Ishikawa (cell line): ENCODE data around the gene ACSBG1.

ENCODE experiments used
- CEBPB ChIP-seq: IDR thresholded peaks from 2 replicates; pipeline ENCODE4 v1.6.1; 2012
- CREB1 ChIP-seq: IDR thresholded peaks from 2 replicates; pipeline ENCODE4 v1.6.1; 2012; ENCODE audit warnings: low read depth
- EGR1 ChIP-seq: IDR thresholded peaks from 2 replicates; pipeline ENCODE4 v1.6.1; 2012
- EP300 ChIP-seq: IDR thresholded peaks from 2 replicates; pipeline ENCODE4 v1.6.1; 2012; ENCODE audit warnings: borderline replicate concordance
- FOXM1 ChIP-seq: IDR thresholded peaks from 2 replicates; pipeline ENCODE4 v1.6.1; 2012; ENCODE audit warnings: low read depth, borderline replicate concordance
- NFIC ChIP-seq: IDR thresholded peaks from 2 replicates; pipeline ENCODE4 v1.6.1; 2012
- RAD21 ChIP-seq: IDR thresholded peaks from 2 replicates; pipeline ENCODE4 v1.6.1; 2012; ENCODE audit warnings: low read depth
- REST ChIP-seq: IDR thresholded peaks from 2 replicates; pipeline ENCODE4 v1.6.1; 2012; ENCODE audit warnings: low read depth, mild to moderate bottlenecking
- TAF1 ChIP-seq: IDR thresholded peaks from 2 replicates; pipeline ENCODE4 v1.6.1; 2012; ENCODE audit warnings: low read depth, mild to moderate bottlenecking
- TCF12 ChIP-seq: IDR thresholded peaks from 2 replicates; pipeline ENCODE4 v1.6.1; 2012; ENCODE audit warnings: low read depth
- TEAD4 ChIP-seq: IDR thresholded peaks from 2 replicates; pipeline ENCODE4 v1.6.1; 2012
- USF1 ChIP-seq: IDR thresholded peaks from 2 replicates; pipeline ENCODE4 v1.6.1; 2012
- YY1 ChIP-seq: IDR thresholded peaks from 2 replicates; pipeline ENCODE4 v1.6.1; 2012; ENCODE audit warnings: low read depth
- ZBTB7A ChIP-seq: IDR thresholded peaks from 2 replicates; pipeline ENCODE4 v1.6.1; 2012; ENCODE audit warnings: low read depth
- TF ChIP-seq, protein P1 (sequence below): IDR thresholded peaks from 2 replicates; pipeline ENCODE4 v1.6.1; 2012

ACSBG1 gene

DNA sequence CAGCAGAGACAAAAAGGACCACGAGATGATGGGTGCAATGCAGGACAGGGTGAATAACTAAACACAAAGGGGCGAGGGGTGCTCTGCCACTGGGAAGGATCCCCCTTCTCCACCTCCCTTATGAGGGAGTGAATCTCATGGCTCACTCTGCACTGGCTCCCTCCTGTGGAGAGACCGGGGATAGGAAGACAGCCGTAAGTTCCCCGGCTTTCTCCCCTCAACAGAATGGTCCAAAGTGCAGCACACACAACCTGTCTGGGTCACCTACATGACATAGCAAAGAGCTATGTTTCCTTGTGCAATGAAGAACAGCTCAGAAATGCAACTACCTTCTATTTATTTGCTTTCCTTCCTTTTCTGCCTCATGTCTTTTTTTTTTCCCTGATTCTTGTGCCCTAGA is 7.8 kb upstream of the ACSBG1 start:
- TF ChIP-seq TAF1 (no peak), RAD21 (peak; percentile 33)

DNA sequence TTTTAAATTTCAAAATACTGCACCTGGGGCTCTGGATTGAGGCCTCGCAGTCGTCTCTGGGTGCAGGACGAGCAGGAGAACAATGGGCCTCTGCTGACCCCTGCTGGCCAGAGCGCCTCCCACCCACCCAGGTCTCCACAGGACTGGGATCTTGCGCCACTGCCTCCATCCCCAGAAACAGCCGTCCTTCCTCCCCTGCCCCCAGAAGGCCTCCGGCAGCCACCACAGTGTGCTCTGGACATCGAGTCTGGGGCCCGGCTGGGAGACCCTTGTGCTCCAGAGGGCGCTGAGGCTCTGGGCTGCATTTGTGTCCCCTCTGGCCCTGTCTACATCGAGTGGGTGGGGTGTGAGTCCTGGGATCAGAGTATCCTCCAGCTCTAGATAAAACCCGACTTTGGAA is 6.7 kb upstream of the ACSBG1 start:
- TF ChIP-seq RAD21 (peak; percentile 96), CEBPB (peak; percentile 53), YY1 (no peak)

- TF ChIP-seq YY1 (no peak), CEBPB (no peak), EGR1 (no peak), ZBTB7A (no peak), FOXM1 (no peak), TCF12 (no peak), USF1 (no peak), NFIC (no peak), EP300 (no peak)
- TF ChIP-seq, protein P1, sequence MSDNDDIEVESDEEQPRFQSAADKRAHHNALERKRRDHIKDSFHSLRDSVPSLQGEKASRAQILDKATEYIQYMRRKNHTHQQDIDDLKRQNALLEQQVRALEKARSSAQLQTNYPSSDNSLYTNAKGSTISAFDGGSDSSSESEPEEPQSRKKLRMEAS, result no peak
These were observed 5.4 kb upstream of the ACSBG1 start for GRCh38 chr15:78239811-78240210.

- no peak for TF ChIP-seq CEBPB
- TF ChIP-seq CREB1, result no peak
- TF ChIP-seq, protein P1, result no peak
- no peak for TF ChIP-seq TAF1
- TF ChIP-seq REST, result no peak
- no peak for TF ChIP-seq RAD21
- no peak for TF ChIP-seq EP300
- no peak for TF ChIP-seq NFIC
- TF ChIP-seq TEAD4, result no peak
- no peak for TF ChIP-seq USF1
- no peak for TF ChIP-seq YY1
- TF ChIP-seq ZBTB7A, result no peak
- no peak for TF ChIP-seq TCF12
- TF ChIP-seq FOXM1, result no peak
- no peak for TF ChIP-seq EGR1
These were observed 2.8 kb upstream of the ACSBG1 start for GRCh38 chr15:78237146-78237545.

DNA sequence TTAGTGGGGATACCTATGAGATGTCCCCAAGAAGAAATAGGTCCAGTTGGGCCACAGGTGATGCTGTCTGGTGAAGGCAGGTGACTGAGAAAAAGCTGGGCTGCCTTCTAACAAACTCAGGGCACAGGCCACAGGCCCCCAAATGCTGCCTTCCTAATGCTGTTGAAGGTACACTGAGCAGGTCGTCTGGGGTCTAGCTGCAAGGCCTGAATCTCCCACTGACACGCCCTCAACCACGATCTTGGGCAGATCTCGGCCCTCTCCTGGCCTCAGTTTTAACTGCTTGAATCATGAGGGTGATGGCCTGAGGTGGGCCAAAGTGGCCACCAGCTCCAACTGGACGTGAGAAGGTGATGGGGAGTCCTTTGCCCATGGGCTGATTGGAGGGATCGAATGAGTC is 2.1 kb upstream of the ACSBG1 start:
- TF ChIP-seq TEAD4, result no peak
- no peak for TF ChIP-seq CREB1
- TF ChIP-seq RAD21, result no peak
- no peak for TF ChIP-seq TAF1
- TF ChIP-seq TCF12, result no peak
- no peak for TF ChIP-seq USF1
- TF ChIP-seq ZBTB7A, result no peak
- no peak for TF ChIP-seq EGR1
- TF ChIP-seq, protein P1, result no peak
- TF ChIP-seq FOXM1, result no peak
- no peak for TF ChIP-seq EP300
- TF ChIP-seq REST, result no peak
- TF ChIP-seq YY1, result no peak
- no peak for TF ChIP-seq NFIC
- no peak for TF ChIP-seq CEBPB

- no peak for TF ChIP-seq CEBPB
- TF ChIP-seq, protein P1, result no peak
- TF ChIP-seq TCF12, result no peak
- no peak for TF ChIP-seq NFIC
- no peak for TF ChIP-seq ZBTB7A
- no peak for TF ChIP-seq CREB1
- TF ChIP-seq EP300, result no peak
- no peak for TF ChIP-seq TAF1
- no peak for TF ChIP-seq REST
- TF ChIP-seq YY1, result no peak
- no peak for TF ChIP-seq FOXM1
- no peak for TF ChIP-seq USF1
- no peak for TF ChIP-seq RAD21
These were observed 869 bp downstream of the ACSBG1 start for GRCh38 chr15:78233496-78233895.
